Skin epidermis (tissue), 12 donors: ENCODE results near the gene BEST2.

Experiments used
- H3K27ac ChIP-seq, 21 experiments: fragments of 200-600 bp; sonication (generic) in 11 of 21; one replicate each; pipeline ENCODE4 v1.5.0; 2020; ENCODE audit warnings: mild to moderate bottlenecking in 3 of 21, inconsistent platforms in 2 of 21, moderate library complexity in 2 of 21
- H3K4me3 ChIP-seq, 7 experiments: fragments of 200-600 bp; sonication (generic) in 2 of 7; one replicate each; pipeline ENCODE4 v1.5.0; 2020; ENCODE audit warnings: inconsistent platforms in 2 of 7, mild to moderate bottlenecking in 2 of 7, moderate library complexity in 1 of 7

Gene BEST2

GRCh38 chr19:12727745-12728433 lies 23.7 kb upstream of the BEST2 start:
- Histone ChIP-seq H3K27ac (no peak overlapping the region), H3K4me3 (no peak overlapping the region)

- H3K4me3 ChIP-seq: no peak overlapping the region
- no peak overlapping the region for H3K27ac ChIP-seq
Measured at GRCh38 chr19:12730064-12730463, 21.5 kb upstream of the BEST2 start.

- no peak overlapping the region for H3K4me3 ChIP-seq
- no peak overlapping the region for H3K27ac ChIP-seq
Measured at GRCh38 chr19:12731337-12731736, 20.3 kb upstream of the BEST2 start.

- Histone ChIP-seq H3K27ac (peak overlapping the region; percentile 63 to 100 (median 96)), H3K4me3 (peak overlapping the region; percentile 61 to 100 (median 88))
Measured at GRCh38 chr19:12733369-12734214, 18.0 kb upstream of the BEST2 start.

GRCh38 chr19:12736995-12737834 lies 14.4 kb upstream of the BEST2 start, which contains the start of gene GET3:
TSS of gene GET3 (plus strand) at chr19:12737497. CDS start at chr19:12737506, 9 bp downstream.
- H3K4me3 ChIP-seq: peak within 1 kb of the TSS; percentile 69 to 91 (median 85)
- peak within 1 kb of the TSS; percentile 16 to 99 (median 96) for H3K27ac ChIP-seq

- Histone ChIP-seq H3K27ac (peak overlapping the region in 20 of 21 experiments; percentile 85 to 99 (median 96)), H3K4me3 (peak overlapping the region; percentile 69 to 91 (median 85))
Measured at GRCh38 chr19:12737835-12738351, 13.7 kb upstream of the BEST2 start.

GRCh38 chr19:12745166-12745897 lies 6.3 kb upstream of the BEST2 start:
- no peak overlapping the region for H3K4me3 ChIP-seq
- no peak overlapping the region for H3K27ac ChIP-seq

- no peak overlapping the region for H3K27ac ChIP-seq
- no peak overlapping the region for H3K4me3 ChIP-seq
Measured at GRCh38 chr19:12748489-12748888, 3.1 kb upstream of the BEST2 start.

GRCh38 chr19:12749938-12750521 lies 1.6 kb upstream of the BEST2 start:
- H3K27ac ChIP-seq: peak overlapping the region in 9 of 21 experiments; percentile 1 to 73 (median 35)

GRCh38 chr19:12750851-12751250 lies 740 bp upstream of the BEST2 start:
- peak overlapping the region in 4 of 21 experiments; percentile 35 to 62 (median 52) for H3K27ac ChIP-seq

More at GRCh38 chr19:12749938-12750521, 1.6 kb upstream of the BEST2 start:
- H3K4me3 ChIP-seq: no peak overlapping the region

GRCh38 chr19:12752056-12752781 lies 628 bp downstream of the BEST2 start:
- Histone ChIP-seq H3K4me3 (no peak overlapping the region), H3K27ac (no peak overlapping the region)

More at GRCh38 chr19:12750851-12751250, 740 bp upstream of the BEST2 start:
- no peak overlapping the region for H3K4me3 ChIP-seq

GRCh38 chr19:12754465-12755196 lies 3.0 kb downstream of the BEST2 start:
- H3K27ac ChIP-seq: peak overlapping the region in 1 of 21 experiments; percentile 9

GRCh38 chr19:12756150-12756883 lies 4.7 kb downstream of the BEST2 start:
- Histone ChIP-seq H3K27ac (no peak overlapping the region), H3K4me3 (no peak overlapping the region)

More at GRCh38 chr19:12754465-12755196, 3.0 kb downstream of the BEST2 start:
- H3K4me3 ChIP-seq: no peak overlapping the region

- peak overlapping the region in 3 of 21 experiments; percentile 13 to 73 (median 59) for H3K27ac ChIP-seq
- peak overlapping the region in 5 of 7 experiments; percentile 7 to 32 (median 18) for H3K4me3 ChIP-seq
Measured at GRCh38 chr19:12757544-12758274, 6.1 kb downstream of the BEST2 start.

- Histone ChIP-seq H3K4me3 (no peak overlapping the region), H3K27ac (no peak overlapping the region)
Measured at GRCh38 chr19:12759686-12760085, 8.1 kb downstream of the BEST2 start.

- no peak overlapping the region for H3K27ac ChIP-seq
Measured at GRCh38 chr19:12763100-12763499, 11.5 kb downstream of the BEST2 start.

More at GRCh38 chr19:12763100-12763499, 11.5 kb downstream of the BEST2 start:
- H3K4me3 ChIP-seq: no peak overlapping the region
